GM19468 (cell line): ENCODE data around the gene PCDHB11.
"Not testable (repeated sequence)": the region's sequence is repeated elsewhere in the genome, so short reads cannot be mapped to it uniquely, and the experiment has no call there.

Experiments
- ATAC-seq: cut with Tn5 transposase; IDR thresholded peaks from one replicate; pipeline ENCODE4 v1.9.1; 2021; ENCODE audit warnings: mild to moderate bottlenecking, moderate library complexity, moderate number of reproducible peaks; ENCODE audit not compliant: unreplicated experiment; ENCODE audit errors: extremely low read depth

PCDHB11 gene

GRCh38 chr5:141234109-141234667 lies 34.8 kb downstream of the PCDHB11 start:
- no peak for ATAC-seq

GRCh38 chr5:141235922-141236321 lies 36.5 kb downstream of the PCDHB11 start:
- not testable (repeated sequence) for ATAC-seq

GRCh38 chr5:141236516-141237313 lies 37.3 kb downstream of the PCDHB11 start:
- no peak for ATAC-seq

GRCh38 chr5:141241496-141241895 lies 42.1 kb downstream of the PCDHB11 start:
- no peak for ATAC-seq

- no peak for ATAC-seq
Observed at GRCh38 chr5:141245250-141245717, 45.9 kb downstream of the PCDHB11 start, which contains the start of gene PCDHB15. Gene PCDHB15, plus strand, starts transcription at chr5:141245395. Its CDS starts 184 bp downstream, at chr5:141245579.

GRCh38 chr5:141246971-141247370 lies 47.5 kb downstream of the PCDHB11 start:
- not testable (repeated sequence) for ATAC-seq

- not testable (repeated sequence) for ATAC-seq
Observed at GRCh38 chr5:141247434-141247833, 48.0 kb downstream of the PCDHB11 start.

- no peak for ATAC-seq
Observed at GRCh38 chr5:141250576-141250975, 51.1 kb downstream of the PCDHB11 start.
